HG02852 (cell line): ENCODE data around the gene SH3D19.
A peak's percentile ranks its signal among the peaks of the same experiment; 100 is the strongest.
"Not testable (repeated sequence)": the region's sequence is repeated elsewhere in the genome, so short reads cannot be mapped to it uniquely, and the experiment has no call there.

ENCODE experiments used
- ATAC-seq: cut with Tn5 transposase; IDR thresholded peaks from one replicate; pipeline ENCODE4 v1.9.1; 2021; ENCODE audit warnings: mild to moderate bottlenecking, moderate library complexity; ENCODE audit not compliant: unreplicated experiment

Gene SH3D19

GRCh38 chr4:151284534-151285245 is 40.7 kb downstream of the SH3D19 start:
- no peak for ATAC-seq

- peak; percentile 64 for ATAC-seq
Observed at GRCh38 chr4:151276787-151277562, 48.4 kb downstream of the SH3D19 start, which contains the start of gene PRSS48. Gene PRSS48, plus strand, starts transcription at chr4:151277161. Its CDS starts 12 bp downstream, at chr4:151277173.

GRCh38 chr4:151268905-151269304 is 56.5 kb downstream of the SH3D19 start:
- ATAC-seq: not testable (repeated sequence)

- ATAC-seq: no peak
Observed at GRCh38 chr4:151267822-151268535, 57.4 kb downstream of the SH3D19 start.

- ATAC-seq: no peak
Observed at GRCh38 chr4:151267104-151267503, 58.3 kb downstream of the SH3D19 start.

GRCh38 chr4:151266497-151266896 is 58.9 kb downstream of the SH3D19 start:
- no peak for ATAC-seq

GRCh38 chr4:151263455-151263854 is 62.0 kb downstream of the SH3D19 start:
- no peak for ATAC-seq

- no peak for ATAC-seq
Observed at GRCh38 chr4:151260526-151260925, 64.9 kb downstream of the SH3D19 start.

GRCh38 chr4:151259752-151260151 is 65.7 kb downstream of the SH3D19 start:
- no peak for ATAC-seq

GRCh38 chr4:151257704-151258103 is 67.7 kb downstream of the SH3D19 start:
- no peak for ATAC-seq

GRCh38 chr4:151256134-151256533 is 69.3 kb downstream of the SH3D19 start:
- ATAC-seq: no peak

GRCh38 chr4:151255680-151256079 is 69.7 kb downstream of the SH3D19 start:
- not testable (repeated sequence) for ATAC-seq

GRCh38 chr4:151255226-151255625 is 70.2 kb downstream of the SH3D19 start:
- not testable (repeated sequence) for ATAC-seq

GRCh38 chr4:151251603-151252304 is 73.7 kb downstream of the SH3D19 start:
- no peak for ATAC-seq

GRCh38 chr4:151250706-151251105 is 74.7 kb downstream of the SH3D19 start:
- ATAC-seq: no peak

- no peak for ATAC-seq
Observed at GRCh38 chr4:151248519-151248918, 76.9 kb downstream of the SH3D19 start.

GRCh38 chr4:151247395-151247794 is 78.0 kb downstream of the SH3D19 start:
- no peak for ATAC-seq

- ATAC-seq: no peak
Observed at GRCh38 chr4:151246742-151247141, 78.7 kb downstream of the SH3D19 start.

- no peak for ATAC-seq
Observed at GRCh38 chr4:151242305-151242704, 83.1 kb downstream of the SH3D19 start.

- ATAC-seq: no peak
Observed at GRCh38 chr4:151239608-151240007, 85.8 kb downstream of the SH3D19 start.

- ATAC-seq: no peak
Observed at GRCh38 chr4:151238477-151238876, 86.9 kb downstream of the SH3D19 start.
